ENCODE measurements around the gene DELE1. TPM values are rescaled to one million over a fixed set of nuclear protein-coding genes. Genes with fewer than 3 reads are reported as not detected.

Gene DELE1
- total RNA-seq, 4 donors from 2014 or later: 38.8 to 92.3 (median 62.5) TPM

DNA sequence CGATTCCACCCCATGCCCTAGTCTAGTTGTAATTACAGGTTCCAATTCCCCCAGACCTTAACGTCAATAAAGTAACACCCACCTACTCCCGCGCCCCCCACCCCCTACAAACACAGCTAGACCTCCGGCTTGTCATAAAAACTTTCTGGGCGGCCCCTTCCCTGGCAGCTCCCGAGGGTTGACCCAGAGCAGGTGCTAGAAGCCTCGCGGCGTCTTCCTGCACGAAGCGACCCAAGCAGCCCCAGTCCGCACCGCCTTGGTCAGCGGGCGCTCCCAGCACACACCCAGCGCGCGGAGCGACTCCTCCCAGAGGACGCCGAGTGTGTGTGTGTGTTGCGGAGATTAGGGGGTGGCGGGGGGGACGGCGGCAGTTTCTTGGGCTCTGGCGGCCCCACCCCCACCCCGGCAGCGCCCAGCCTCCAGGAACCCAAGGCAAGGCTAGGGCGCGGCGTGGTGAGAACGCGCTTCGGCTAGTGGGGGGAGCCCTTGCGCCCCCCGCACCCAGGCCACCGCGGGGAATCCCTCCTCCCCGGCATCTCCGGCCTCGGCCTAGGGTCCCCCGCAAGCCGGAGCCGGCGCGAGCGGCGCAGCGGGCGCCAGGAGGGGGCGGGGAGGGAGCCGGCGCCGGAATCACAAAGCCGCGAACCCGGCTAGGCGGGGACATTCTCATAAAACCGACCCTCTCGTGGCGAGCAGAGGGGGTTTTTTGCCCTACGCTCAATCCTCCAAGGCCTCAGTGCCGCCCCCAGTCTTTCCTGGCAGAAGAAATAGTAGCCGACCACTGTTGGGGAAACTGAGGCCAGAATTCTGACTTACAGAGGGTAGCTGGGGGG is 47.7 kb upstream of the DELE1 start:
- Histone ChIP-seq H3K9me3 (no peaks in the 10 kb centered on the region), H3K27me3 (peaks cover 85% of the 10 kb centered on the region), H3K36me3 (no peaks in the 10 kb centered on the region), H3K27ac (peak overlapping the region in 3 of 4 donors; percentile 57 to 85 (median 81)), H3K4me3 (peak overlapping the region; percentile 22 to 80), H3K4me1 (peaks cover 0 to 81% (median 16%) of the 10 kb centered on the region in 3 donors)
- WGBS, 2 donors (ENCODE audit: low coverage in 1 of 2): 0% methylated on average over 1 to 3 of the region's 65 CpGs
- no peak for TF ChIP-seq POLR2A (IDR thresholded peaks at IDR 0.05)
- no peak for TF ChIP-seq POLR2AphosphoS5 (IDR thresholded peaks at IDR 0.05)
- TF ChIP-seq, protein P1, sequence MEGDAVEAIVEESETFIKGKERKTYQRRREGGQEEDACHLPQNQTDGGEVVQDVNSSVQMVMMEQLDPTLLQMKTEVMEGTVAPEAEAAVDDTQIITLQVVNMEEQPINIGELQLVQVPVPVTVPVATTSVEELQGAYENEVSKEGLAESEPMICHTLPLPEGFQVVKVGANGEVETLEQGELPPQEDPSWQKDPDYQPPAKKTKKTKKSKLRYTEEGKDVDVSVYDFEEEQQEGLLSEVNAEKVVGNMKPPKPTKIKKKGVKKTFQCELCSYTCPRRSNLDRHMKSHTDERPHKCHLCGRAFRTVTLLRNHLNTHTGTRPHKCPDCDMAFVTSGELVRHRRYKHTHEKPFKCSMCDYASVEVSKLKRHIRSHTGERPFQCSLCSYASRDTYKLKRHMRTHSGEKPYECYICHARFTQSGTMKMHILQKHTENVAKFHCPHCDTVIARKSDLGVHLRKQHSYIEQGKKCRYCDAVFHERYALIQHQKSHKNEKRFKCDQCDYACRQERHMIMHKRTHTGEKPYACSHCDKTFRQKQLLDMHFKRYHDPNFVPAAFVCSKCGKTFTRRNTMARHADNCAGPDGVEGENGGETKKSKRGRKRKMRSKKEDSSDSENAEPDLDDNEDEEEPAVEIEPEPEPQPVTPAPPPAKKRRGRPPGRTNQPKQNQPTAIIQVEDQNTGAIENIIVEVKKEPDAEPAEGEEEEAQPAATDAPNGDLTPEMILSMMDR (IDR thresholded peaks at IDR 0.05): no peak
- no peak for TF ChIP-seq EP300 (IDR thresholded peaks at IDR 0.05)
- no peak for ATAC-seq

DNA sequence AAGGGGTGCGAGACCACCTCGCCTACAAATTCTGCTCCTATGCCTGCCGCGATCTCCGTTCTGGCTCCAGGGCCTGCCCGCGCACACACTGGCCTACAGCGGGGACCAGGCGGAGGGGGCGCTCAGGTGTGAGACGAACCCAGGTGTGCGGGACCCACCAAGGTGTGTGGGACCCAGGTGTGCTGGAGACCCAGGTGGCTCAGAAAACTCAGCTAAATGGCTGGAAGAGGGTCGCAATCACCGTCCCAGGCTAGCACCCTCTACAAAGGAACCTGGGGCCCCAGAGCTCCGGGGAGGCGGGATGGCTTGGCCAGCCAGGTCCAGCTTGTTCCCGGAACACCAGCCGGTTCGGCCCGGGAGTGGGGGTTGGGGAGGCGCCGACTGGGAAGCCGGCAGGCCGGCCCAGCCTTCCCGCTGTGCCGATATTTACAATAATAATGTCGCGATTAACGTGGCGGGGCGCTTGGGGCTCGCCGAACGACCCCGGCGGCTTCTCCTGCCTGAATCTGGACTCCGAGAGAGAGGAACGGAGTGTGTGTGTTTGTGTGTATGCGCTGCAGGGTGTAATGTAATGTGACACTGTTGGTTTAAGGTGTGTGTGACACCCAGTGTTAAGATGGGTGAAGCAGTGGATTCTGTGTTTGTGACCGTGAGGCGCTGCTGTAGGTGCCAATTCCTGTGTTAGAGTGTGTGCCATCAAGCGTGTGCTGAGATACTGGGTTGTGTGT is 46.9 kb upstream of the DELE1 start:
- H3K4me3 ChIP-seq: peak overlapping the region; percentile 22 to 80
- no peak for ATAC-seq
- no peaks in the 10 kb centered on the region for H3K9me3 ChIP-seq
- 0% methylated on average over 3 of the region's 42 CpGs; no CpG with 5 or more reads in 1 of the 2 donors for WGBS, 2 donors (ENCODE audit: low coverage in 1 of 2)
- peaks cover 0 to 84% (median 16%) of the 10 kb centered on the region in 3 donors for H3K4me1 ChIP-seq
- TF ChIP-seq, protein P1 (IDR thresholded peaks at IDR 0.05): no peak
- TF ChIP-seq EP300 (IDR thresholded peaks at IDR 0.05) (no peak), POLR2AphosphoS5 (IDR thresholded peaks at IDR 0.05) (no peak), POLR2A (IDR thresholded peaks at IDR 0.05) (no peak)
- H3K27ac ChIP-seq: peak overlapping the region in 3 of 4 donors; percentile 57 to 85 (median 81)
- H3K27me3 ChIP-seq: peaks cover 85% of the 10 kb centered on the region
- H3K36me3 ChIP-seq: no peaks in the 10 kb centered on the region

DNA sequence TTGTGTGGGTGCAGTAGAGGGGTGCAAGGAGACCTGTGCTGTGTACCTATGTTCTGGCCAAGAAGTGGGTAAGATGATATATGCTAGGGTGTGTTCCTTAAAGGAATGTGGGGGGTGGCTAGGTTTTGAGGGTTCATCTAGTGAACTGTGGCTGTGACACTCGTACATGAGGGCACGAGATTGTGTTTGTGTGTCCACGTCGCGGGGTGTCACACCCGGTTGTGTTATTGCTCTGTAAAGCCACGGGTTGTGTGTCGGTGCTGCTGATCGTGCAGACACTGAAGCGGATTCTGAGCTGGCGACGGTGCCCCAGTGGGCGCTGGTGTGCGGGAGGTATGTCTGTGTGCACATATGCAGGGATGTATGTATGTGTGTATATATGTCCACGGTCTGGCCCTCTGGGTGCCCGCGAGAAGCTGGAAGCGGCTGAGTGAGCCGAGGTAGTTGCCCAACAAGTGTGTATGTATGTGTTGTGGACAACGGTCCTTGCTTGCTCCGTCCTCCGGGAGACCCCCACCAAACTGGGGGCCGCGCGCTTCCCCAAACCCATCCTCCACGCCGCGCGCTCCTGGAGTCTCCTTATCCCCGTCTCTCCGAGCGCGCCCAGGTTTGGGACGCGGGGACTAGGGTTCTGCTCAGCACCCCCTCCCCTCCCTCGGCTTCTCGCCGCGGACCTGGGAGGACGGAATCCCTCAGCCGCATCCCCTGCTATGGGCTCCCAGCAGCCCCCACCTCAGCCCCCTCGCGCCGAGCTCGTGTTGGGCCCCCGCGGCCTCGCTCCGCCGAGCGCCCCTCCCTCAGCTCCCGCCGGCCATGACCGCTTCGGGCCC is 46.1 kb upstream of the DELE1 start:
- no peak for ATAC-seq
- peaks cover 0 to 84% (median 16%) of the 10 kb centered on the region in 3 donors for H3K4me1 ChIP-seq
- H3K27me3 ChIP-seq: peaks cover 85% of the 10 kb centered on the region
- TF ChIP-seq POLR2AphosphoS5 (IDR thresholded peaks at IDR 0.05) (no peak), POLR2A (IDR thresholded peaks at IDR 0.05) (no peak), EP300 (IDR thresholded peaks at IDR 0.05) (no peak)
- TF ChIP-seq, protein P1 (IDR thresholded peaks at IDR 0.05): no peak
- H3K27ac ChIP-seq: peak overlapping the region in 3 of 4 donors; percentile 57 to 85 (median 81)
- 0% methylated on average over 4 of the region's 55 CpGs; no CpG with 5 or more reads in 1 of the 2 donors for WGBS, 2 donors (ENCODE audit: low coverage in 1 of 2)
- no peaks in the 10 kb centered on the region for H3K9me3 ChIP-seq
- no peaks in the 10 kb centered on the region for H3K36me3 ChIP-seq
- H3K4me3 ChIP-seq: peak overlapping the region; percentile 22 to 80

DNA sequence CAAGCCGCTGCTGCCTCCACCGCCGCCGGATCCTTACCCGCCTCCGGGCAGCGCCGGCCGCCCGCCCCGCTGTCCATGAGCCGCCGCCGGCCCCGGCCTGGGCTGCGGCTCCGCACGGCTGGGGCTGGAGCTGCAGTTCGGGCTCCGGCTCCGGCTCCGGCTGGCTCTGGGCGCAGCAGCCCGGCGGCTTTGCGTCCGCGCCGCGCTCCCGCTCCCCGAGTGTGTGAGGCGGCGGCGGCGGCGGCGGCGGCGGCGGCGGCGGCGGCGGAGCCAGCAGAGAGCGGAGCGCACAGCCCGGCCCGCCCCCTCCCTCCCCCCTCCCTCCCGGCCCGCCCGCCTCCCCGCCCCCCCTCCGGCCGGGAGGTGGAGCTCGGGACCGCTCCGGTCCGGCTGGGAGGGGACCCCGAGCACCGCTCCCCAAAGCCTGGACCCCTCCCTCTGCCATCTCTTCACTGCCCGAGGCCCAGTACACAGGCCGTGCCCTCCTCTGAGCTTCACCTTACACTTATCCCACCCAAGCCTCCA is 45.4 kb upstream of the DELE1 start, which contains the start of gene PCDH1:
Gene PCDH1, minus strand, starts transcription at position 225 of the 525 bp plus-strand sequence. Its CDS starts 148 bp downstream, at position 77.
- TF ChIP-seq, protein P1 (IDR thresholded peaks at IDR 0.05): no peak
- TF ChIP-seq POLR2A (IDR thresholded peaks at IDR 0.05) (peak in 1 of 2 donors; percentile 33), EP300 (IDR thresholded peaks at IDR 0.05) (no peak), POLR2AphosphoS5 (IDR thresholded peaks at IDR 0.05) (no peak)
- WGBS, 2 donors (ENCODE audit: low coverage in 1 of 2): 0% methylated on average over 1 of the region's 63 CpGs; no CpG with 5 or more reads in 1 of the 2 donors
- H3K9me3 ChIP-seq: no peaks in the 10 kb centered on the region
- peak within 1 kb of the TSS in 3 of 4 donors; percentile 59 to 85 (median 81) for H3K27ac ChIP-seq
- peaks cover 0 to 90% (median 19%) of the 10 kb centered on the region in 3 donors for H3K4me1 ChIP-seq
- ATAC-seq: peak; percentile 57
- H3K27me3 ChIP-seq: peaks cover 85% of the 10 kb centered on the region
- no peaks in the 10 kb centered on the region for H3K36me3 ChIP-seq
- H3K4me3 ChIP-seq: peak within 1 kb of the TSS; percentile 22 to 80

Data from gastroesophageal sphincter (tissue), 4 donors.